Tibial nerve (tissue), 4 donors: ENCODE measurements around the gene SEMA5B.

Experiments
- EP300 ChIP-seq, 2 donors: sonication (generic); formaldehyde crosslinking; IDR thresholded peaks; one replicate each; pipeline ENCODE4 v1.6.1; 2017; ENCODE audit warnings: antibody characterized with exemption in 2 of 2, mild to moderate bottlenecking in 1 of 2
- TF ChIP-seq, protein P1 (sequence below), 5 experiments: fragments of 200-600 bp in 3 of 5; fragments of 450-650 bp in 2 of 5; sonication (generic) in 3 of 5; IDR thresholded peaks; one replicate each; pipeline ENCODE4 v1.5.1; 2016 to 2019; ENCODE audit warnings: antibody characterized with exemption in 5 of 5, mild to moderate bottlenecking in 3 of 5, moderate library complexity in 2 of 5

DNA sequence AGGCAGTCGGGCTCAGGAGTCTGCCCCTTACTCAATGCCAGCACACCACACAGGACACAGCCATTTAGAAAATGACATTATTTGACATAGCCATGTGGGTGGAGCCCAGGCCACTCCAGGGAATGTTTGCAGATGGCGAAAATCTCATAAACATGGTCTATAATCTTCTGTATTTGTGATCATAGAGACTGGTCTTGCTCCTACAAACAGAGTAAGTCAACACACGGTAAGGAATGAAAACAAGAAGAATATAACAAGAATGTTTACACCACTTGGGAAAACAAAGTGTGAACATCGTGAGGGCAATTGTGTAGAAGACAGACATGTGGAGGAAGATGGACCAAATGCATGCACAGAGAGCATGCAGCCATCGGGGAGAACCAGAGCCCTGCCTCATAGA lies 68.2 kb downstream of the SEMA5B start:
- TF ChIP-seq, protein P1, sequence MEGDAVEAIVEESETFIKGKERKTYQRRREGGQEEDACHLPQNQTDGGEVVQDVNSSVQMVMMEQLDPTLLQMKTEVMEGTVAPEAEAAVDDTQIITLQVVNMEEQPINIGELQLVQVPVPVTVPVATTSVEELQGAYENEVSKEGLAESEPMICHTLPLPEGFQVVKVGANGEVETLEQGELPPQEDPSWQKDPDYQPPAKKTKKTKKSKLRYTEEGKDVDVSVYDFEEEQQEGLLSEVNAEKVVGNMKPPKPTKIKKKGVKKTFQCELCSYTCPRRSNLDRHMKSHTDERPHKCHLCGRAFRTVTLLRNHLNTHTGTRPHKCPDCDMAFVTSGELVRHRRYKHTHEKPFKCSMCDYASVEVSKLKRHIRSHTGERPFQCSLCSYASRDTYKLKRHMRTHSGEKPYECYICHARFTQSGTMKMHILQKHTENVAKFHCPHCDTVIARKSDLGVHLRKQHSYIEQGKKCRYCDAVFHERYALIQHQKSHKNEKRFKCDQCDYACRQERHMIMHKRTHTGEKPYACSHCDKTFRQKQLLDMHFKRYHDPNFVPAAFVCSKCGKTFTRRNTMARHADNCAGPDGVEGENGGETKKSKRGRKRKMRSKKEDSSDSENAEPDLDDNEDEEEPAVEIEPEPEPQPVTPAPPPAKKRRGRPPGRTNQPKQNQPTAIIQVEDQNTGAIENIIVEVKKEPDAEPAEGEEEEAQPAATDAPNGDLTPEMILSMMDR (IDR thresholded peaks at IDR 0.05): no peak
- no peak for TF ChIP-seq EP300 (IDR thresholded peaks at IDR 0.05)
